ENCODE measurements around the gene CSTF1. TPM values are rescaled to one million over a fixed set of nuclear protein-coding genes. Genes with fewer than 3 reads are reported as not detected.

The CSTF1 gene
- total RNA-seq, 1 donor from 2014 or later, result 22.6 TPM

- no peak for DNase-seq (ENCODE audit: low read depth in 2 of 2)
Observed at GRCh38 chr20:56453352-56453751, 60.9 kb downstream of the CSTF1 start.

- no peak for DNase-seq (ENCODE audit: low read depth in 2 of 2)
Observed at GRCh38 chr20:56454754-56455153, 62.3 kb downstream of the CSTF1 start.

Other genes with a start within 250 kb of the CSTF1 start
- gene MC3R, start 143.9 kb upstream of the CSTF1 start, total RNA-seq, result not detected in 2 replicates
- 24.1 and 29.6 TPM in 2 replicates for gene FAM210B, start 33.7 kb upstream of the CSTF1 start, total RNA-seq
- 9.7 and 27.5 TPM in 2 replicates for gene AURKA, start 430 bp upstream of the CSTF1 start, total RNA-seq
- under 0.01 and 0.13 TPM in 2 replicates for gene CASS4, start 19.6 kb downstream of the CSTF1 start, total RNA-seq
- gene RTF2, start 76.0 kb downstream of the CSTF1 start, total RNA-seq, result 78.4 and 81.7 TPM in 2 replicates
- gene FAM209A, start 132.1 kb downstream of the CSTF1 start, total RNA-seq, result 0.13 TPM in 2 replicates
- gene FAM209B, start 140.6 kb downstream of the CSTF1 start, total RNA-seq, result 0.13 TPM in 1 of 2 replicates, not detected in the other
- not detected in 2 replicates for gene TFAP2C, start 236.7 kb downstream of the CSTF1 start, total RNA-seq

All from dermis microvascular lymphatic vessel endothelial cell (primary cell).